HG02884 (cell line): ENCODE data around the gene ENDOV.

Experiments used
- ATAC-seq: cut with Tn5 transposase; IDR thresholded peaks from one replicate; pipeline ENCODE4 v1.9.1; 2021; ENCODE audit warnings: mild to moderate bottlenecking, moderate library complexity; ENCODE audit not compliant: unreplicated experiment

ENDOV gene

DNA sequence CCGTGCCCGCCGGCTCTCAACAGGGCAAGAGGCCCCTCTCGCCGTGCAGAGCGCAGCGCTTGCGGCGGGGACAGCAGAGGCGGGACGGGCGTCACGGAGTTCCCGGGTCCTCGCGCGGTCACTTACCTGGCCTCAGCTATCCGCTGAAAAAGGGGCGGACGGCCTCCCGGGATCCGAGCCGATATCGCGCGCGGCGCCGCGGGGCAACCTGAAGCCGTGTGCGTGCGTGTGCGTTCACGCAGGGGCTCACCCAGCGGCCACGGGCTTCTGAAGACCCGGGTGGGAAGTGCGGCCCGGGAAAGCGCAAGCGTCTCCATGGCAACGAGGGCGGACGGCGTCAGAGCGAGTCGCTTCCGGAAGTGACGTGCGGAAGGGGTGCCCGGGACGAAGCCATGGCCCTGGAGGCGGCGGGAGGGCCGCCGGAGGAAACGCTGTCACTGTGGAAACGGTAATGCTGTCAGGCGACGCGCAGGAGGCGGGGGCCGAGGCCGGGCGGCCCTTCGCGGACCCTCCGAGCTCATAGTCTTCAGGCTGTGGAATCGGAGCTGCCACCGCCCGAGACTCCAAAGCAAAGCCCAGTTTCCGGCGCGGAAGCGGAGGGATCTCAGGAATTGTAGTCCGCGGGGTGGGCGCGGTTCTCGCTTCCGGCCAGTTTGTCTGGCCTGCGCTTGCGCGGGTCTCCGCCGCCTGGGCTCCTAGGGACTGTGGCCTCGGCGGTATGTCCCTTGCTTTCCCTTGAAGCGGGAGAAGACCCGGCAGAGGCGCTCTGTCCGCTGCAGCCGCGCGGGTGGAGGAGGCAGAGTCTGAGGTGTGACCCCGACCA lies at the start of gene ENDOV:
TSS of gene ENDOV (plus strand) at position 365 of the 823 bp plus-strand sequence. CDS start at position 393, 28 bp downstream.
- ATAC-seq: peak; percentile 78

DNA sequence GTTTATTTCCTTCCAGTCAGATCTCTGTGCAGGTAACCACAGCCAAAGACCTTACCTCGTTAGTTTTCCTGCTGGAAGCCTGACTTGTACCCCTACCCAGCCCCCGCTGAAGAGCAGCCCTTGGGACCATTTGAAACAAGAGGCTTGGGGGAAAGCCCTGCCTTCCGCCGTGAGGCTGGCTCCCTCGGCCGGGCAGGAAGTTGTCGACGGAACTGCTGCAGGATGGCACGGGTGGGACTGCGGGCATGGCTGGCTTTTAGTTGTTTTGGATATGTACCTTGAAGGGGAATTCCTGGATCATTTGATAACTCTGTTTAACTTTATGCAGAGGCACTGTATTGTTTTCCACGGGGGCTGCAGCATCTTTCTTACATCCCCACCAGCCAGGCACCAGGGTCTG lies 49.0 kb upstream of the ENDOV start:
- ATAC-seq: no peak

DNA sequence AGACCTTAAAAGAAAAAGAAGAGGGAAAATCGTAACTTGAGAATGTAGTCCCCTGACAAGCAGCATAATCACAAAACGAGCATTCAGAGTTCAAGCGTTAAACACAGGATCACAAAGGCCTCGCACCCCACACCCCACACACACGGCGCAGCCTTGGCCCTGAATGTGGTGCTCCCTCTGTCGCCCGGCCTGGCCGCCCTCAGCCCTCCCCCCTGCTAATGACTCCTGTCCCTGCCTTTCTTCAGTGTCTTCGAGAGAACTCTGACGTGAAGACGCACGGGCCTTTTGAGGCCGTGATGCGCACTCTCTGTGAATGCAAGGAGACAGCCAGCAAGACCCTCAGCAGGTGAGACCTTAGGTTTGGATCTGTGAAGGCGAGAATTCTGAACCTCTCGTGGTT lies 47.5 kb upstream of the ENDOV start:
- no peak for ATAC-seq

DNA sequence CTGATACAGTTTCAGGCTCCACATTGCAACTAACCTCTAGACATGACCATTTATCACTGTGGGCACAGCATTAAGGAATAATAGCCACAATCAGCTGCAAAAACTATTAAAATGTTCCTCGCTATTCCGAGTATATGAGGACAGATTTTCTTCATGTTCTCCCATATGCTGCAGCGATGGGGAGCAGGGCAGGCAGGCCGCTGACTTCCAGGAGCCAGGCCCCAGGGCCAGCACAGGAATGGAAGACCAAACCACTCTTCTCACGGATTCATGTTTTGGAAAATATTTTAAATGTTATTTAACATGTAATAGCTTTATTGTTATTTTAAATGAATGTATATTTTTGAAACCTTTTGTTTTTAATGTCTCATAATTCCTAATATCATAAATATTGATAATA lies 43.8 kb upstream of the ENDOV start:
- no peak for ATAC-seq

DNA sequence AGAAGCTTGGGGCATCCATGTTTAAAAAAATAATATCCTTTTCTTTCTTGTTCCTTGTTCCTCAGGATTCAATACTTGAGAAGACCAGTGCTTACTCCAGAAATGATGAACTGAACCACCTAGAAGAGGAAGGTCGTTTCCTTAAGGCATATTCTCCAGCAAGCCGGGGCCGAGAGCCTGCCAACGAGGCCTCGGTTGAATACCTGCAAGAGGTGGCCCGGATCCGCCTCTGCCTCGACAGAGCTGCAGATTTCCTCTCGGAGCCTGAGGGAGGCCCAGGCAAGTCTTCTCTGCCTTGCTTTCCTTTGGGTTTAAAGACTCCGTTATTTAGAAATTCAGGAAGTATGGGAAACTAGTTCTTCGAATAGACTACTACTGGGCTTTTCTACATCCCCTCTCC lies 42.5 kb upstream of the ENDOV start:
- no peak for ATAC-seq

DNA sequence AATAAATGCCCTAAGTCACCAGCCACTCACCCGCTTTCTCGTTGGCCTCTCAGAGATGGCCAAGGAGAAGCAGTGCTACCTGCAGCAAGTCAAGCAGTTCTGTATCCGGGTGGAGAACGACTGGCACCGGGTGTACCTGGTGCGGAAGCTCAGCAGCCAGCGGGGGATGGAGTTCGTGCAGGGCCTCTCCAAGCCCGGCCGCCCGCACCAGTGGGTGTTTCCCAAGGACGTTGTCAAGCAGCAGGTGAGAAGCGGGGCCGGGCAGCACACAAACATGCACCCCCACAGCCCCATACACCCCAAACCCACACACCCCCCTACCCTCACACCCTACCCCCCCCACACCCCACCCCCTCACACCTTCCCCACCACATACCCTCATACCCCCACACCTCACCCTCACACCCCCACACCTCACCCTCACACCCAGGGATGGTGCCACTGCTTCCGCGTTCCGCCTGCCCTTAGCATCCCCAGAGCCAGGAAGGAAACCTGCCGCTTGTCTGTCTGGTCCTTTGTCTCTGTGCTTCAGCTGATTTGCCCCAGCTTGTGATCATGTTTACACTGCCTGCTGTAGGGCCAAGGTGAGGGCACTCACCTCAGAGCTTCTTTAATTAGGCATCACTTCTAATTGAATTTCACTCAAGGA lies 41.9 kb upstream of the ENDOV start:
- no peak for ATAC-seq

DNA sequence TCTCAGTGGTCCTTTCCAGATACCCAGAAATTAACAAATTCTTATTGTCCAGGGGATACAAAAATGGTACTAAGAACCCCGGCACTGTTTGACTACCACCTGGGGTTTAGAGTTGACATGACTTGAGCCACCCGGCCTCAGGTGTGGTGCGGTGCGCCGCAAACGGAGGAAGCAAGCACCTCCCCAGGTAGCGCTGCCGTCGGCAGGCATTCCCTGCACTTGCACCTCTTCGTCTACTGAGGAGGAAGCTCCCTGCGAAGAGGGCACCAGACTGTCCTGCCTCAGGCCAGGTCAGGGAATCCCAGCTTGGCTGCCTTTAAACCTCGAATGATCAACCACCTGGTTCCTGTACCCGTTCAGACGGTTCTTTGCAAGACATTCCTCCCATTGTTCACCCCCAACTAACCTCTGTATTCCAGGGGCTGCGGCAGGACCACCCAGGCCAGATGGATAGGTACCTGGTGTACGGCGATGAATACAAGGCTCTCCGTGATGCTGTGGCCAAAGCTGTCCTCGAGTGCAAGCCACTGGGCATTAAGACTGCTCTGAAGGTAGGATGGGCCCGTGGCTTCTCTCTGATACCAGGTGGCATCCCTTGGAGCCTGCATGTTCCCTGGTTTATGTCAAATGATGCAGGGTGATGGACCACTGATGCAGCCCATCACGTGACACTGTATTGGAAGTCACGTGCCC lies 40.8 kb upstream of the ENDOV start:
- ATAC-seq: no peak

DNA sequence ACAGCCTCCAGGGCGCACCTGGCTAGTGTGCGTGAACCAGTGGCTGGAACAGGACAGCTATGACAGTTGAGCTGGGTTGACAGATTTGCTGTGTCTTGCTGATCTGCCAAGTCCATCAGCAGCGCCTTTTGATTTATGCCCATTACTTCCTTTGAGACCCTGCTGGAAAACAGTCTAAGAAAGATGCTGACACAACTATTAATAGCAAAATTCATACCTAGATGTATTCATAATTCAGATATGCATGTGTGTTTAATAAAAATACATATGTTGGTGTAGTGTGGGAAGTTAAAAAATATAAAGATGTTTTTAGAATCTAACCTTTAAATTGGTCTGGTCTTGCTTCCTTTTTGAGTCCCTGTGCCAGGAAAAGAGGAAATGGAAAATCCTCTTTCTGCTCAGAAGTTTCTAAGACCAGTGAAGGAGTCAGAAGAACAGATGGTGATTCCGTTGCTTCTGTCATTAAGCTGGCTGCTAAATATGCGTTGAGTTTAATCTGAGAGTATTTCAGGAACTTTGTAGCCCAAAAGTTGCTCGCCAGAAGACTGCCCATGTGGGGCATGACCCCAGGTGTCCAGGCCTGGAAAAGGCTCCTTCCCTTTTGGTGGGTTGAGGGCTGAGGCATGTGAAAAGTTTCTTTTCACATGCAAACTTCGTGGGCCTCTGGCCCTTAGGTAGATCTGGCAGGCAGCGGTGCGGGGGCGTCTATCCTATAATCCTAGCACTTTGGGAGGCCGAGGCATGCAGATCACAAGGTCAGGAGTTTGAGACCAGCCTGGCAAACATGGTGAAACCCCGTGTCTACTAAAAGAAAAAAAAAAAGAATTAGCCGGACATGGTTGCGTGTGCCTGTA lies 40.0 kb upstream of the ENDOV start:
- ATAC-seq: no peak

DNA sequence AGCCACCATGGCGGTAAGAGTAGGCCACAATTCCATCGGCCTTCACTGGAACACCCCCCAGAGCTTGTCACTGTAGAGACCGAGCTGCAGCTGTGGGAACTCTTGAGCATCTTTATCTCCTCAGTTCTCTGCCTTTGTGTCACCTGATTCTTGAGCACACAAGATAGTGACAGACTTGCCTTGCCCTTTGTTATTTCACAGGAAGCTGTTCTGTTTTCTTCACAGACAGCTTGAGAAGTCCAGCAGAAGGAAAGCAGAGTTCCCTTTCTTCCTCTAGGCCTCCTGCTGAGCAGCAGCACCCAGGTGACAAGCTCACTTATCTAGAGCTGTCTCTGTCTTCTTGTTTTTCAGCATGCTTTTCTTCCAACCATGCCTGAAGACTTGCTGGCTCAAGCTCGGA lies 38.4 kb upstream of the ENDOV start:
- ATAC-seq: no peak

DNA sequence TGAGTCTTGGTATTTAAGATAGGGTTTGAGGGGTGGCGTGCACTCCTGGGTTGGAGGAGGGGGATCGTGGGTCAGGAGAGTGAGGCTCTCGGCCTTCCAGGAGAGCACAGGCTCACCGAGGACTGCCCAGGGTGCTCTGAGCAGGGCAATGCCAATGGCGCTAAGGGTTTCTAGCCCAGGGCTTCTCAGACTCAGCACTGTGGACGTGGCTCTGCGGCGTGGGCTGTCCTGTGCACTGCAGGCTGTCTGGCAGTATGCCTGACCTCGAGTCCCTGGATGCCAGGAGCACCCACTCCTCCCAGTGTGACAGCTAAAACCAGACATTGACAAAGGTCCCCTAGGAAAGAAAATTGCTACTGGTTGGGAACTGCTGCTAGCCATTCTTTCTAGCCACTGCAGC lies 37.2 kb upstream of the ENDOV start:
- ATAC-seq: no peak

DNA sequence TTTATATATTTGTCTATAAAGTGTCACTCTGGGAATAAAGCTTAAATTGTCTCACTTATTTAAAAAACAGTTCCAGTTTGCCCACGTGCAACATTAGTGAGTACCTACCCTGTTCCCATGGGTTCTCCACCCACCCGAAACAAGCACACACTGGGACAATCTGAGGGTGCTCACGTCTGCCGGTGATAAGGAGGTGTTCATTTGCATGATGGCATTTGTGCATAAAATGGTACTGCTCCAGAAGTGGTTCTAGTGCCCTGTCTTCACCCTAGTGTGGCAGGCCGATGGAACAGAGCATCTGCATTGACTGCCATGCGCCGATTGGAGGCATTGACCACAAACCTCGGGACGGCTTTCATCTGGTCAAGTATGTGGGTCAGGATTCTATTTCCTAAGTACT lies 35.6 kb upstream of the ENDOV start:
- no peak for ATAC-seq

DNA sequence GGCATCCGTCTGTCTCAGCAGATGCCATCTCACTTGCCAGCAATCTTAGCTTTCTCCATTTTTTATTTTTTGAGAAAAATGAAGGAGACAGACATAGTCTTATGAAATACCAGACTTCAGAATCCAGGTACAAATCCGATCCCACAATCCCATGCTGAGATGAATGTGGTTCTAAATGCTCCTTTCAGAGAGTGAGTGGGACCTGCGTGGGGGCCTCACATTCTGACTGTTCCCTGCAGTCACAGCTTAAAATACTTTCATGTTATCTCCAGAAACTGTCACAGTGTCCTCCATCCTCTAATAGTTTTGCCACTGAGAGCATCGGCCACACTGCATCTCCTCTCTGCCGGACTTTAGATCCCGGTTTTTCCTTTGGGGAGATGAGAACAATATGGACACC lies 34.9 kb upstream of the ENDOV start:
- no peak for ATAC-seq

DNA sequence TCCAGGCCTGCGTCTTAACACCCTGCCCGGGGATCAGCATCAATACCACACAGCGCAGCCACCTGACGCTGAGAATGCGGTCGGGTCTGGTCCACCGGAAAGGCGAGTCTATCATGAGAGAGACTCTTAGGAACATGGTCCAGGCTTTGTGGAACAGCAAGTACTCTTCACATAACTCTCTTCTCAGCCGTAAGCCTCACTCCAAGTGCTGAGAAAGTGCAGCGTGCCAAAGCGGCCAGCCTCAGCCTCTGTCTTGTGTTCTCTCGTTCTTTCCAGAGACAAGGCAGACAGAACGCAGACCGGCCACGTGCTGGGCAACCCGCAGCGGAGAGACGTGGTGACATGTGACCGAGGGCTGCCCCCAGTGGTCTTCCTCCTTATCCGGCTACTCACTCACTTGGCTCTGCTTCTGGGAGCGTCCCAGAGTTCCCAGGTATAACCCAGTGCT lies 34.4 kb upstream of the ENDOV start:
- no peak for ATAC-seq

DNA sequence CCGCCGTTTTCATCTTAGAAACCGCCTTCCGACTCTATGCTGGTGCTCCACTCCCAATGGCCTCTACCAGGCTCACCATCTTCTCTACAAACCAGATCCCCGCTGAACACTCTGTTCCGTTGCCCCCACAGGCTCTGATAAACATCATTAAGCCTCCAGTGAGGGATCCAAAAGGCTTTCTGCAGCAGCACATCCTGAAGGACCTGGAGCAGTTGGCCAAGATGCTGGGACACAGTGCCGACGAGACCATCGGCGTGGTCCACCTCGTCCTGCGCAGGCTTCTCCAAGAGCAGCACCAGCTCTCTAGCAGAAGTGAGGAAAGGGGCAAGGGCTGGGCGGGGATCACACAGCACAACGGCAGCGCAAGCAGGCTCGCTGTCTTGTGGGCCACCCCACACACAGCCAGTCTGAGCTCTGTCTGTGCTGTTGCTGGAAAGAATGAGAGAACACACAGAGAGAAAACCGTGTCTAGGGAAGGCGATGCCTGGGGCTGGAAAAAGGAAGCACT lies 33.5 kb upstream of the ENDOV start:
- no peak for ATAC-seq

DNA sequence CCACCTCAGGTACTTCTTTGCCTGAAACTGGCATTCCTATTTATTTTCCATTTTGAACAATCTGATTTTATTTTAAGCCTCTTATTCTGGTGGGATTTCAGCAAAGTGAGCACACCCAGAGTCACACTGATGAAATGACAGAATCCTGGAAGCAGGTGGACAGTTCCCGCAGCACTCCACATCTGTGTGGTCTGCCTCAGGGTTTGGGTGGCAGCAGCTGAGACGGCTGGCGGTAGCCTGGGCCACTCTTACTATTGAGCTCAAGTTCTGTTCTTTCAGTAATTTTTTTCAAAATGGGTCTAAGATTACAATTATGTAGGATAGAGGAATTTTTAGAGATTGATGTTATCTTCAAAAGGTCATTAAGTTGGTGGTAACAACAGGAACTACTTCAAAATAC lies 32.5 kb upstream of the ENDOV start:
- no peak for ATAC-seq

DNA sequence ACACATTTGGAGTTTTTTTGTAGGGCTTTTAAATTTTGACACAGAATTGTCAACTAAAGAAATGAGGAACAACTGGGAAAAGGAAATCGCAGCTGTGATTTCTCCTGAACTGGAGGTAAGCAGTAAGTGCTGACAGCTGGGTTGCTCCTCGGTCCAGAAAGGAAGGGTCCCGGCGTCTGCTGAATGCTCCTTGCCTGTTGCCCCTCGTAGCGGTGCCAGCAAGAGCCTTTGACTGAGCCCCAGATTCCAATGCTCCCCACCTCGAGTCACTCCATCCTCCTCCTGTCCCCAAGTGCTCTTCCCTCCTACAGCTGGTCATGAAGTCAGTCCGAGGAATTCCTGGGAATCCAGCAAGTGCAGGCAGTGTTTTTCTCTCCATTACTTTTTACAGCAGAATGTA lies 32.0 kb upstream of the ENDOV start:
- ATAC-seq: no peak

DNA sequence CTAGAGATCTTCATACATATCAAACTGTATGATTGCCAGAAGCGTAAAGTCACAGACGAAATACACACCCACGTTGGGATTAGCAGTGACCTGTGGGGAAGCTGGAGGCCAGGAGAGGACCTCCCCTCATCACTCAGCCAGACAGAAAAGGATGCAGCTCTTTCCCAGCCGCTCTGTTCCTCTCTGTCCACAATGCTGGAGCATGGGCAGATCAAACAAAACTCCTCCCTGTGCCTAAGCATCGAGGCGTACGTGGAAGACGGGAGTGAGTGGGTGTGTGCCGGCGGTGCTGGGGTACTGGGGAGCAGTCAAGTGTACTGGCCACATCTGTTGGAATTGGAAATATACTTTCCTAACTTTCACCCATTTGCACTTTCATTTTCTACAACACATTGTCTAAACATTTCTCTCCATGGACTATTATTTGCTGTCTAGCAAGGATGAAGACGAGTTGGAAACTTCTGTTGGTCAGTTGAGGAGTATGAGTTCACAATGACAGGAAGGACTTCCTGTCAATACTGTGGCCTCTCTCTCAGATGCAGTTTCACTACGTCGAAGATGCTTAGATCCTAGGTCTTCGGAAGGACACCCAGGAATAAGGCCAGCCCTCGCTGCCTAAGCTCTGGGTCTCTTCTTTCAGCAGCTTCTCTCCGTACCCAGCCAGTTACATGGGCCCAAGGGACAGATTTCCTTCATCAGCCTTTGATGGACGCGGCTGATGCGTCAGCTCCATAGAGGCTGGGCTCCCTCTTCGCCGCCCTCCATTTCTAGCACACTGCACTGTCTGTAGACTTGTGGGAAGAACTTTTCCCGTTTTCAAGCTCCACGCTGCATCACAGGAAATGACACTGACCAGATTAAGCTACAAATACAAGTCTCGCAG lies 30.6 kb upstream of the ENDOV start:
- no peak for ATAC-seq

DNA sequence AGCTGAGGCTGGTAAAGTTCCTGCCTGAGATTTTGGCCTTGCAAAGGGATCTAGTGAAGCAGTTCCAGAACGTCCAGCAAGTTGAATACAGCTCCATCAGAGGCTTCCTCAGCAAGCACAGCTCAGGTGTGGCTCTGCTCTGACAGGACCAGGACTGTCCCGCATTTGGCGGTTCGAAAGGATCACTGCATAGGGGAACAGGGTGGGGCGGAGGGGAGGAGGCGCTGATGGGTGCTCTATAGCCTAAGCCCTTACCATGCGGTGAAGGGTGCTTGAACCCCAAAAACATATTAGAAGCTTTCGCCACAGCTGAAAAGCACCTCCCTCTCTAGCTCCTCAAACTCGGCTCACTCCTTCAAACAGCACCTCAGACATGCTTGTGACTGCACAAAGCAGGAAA lies 29.9 kb upstream of the ENDOV start:
- ATAC-seq: no peak

DNA sequence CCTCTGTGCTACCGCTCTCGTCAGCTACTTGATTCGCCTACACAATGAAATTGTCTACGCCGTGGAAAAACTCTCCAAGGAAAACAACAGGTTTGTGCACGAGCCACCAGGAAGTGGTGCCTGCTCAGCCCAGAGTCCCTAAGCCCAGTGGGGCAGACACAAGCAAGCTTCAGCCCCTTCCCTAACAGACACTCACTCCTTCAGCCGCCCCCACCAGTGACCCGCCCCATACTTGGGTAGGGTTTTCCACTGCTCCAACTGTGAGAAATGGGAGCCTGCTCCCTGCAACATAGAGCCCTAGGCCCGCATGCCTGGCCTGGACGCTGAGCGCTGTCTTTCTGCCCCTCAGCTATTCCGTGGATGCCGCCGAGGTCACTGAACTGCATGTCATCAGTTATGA lies 28.6 kb upstream of the ENDOV start:
- no peak for ATAC-seq

DNA sequence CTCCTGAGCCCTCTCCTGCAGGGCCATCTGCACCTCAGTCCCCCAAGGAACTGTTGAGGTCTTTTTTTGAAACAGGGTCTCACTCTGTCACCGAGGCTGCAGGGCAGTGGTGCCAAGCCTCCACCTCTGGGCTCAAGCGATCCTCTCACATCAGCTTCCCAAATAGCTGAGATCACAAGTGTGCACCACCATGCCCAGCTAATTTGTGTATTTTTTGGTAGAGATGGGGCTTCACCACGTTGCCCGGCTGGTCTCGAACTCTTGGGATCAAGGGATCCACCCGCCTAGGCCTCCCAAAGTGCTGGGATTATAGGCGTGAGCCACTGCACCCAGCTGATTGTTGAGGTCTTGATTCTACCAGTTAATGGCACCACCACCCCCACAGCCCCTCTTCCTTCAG lies 27.9 kb upstream of the ENDOV start:
- no peak for ATAC-seq
